GM12878 (cell line): ENCODE data around the gene NEO1.

Source experiments
- SREBF1 ChIP-seq: IDR thresholded peaks from 2 replicates; pipeline ENCODE4 v1.6.1; 2012; ENCODE audit warnings: mild to moderate bottlenecking, low read length
- SUPT20H ChIP-seq: IDR thresholded peaks from 2 replicates; pipeline ENCODE4 v1.6.1; 2011; ENCODE audit warnings: low read depth, mild to moderate bottlenecking, low read length, moderate library complexity, borderline replicate concordance; ENCODE audit not compliant: control insufficient read depth
- TF ChIP-seq, protein P1 (sequence below): fragments of 450-650 bp; IDR thresholded peaks from 2 replicates; pipeline ENCODE4 v1.6.1; 2014; ENCODE audit warnings: mild to moderate bottlenecking
- TF ChIP-seq, protein P2 (sequence below), 3 experiments: IDR thresholded peaks in 2 of 3; conservative IDR thresholded peaks in 1 of 3; 2 replicates each; pipeline ENCODE4 v1.5.1; 2011; ENCODE audit warnings: low read depth in 3 of 3, low read length in 3 of 3, mild to moderate bottlenecking in 3 of 3, control low read depth in 2 of 3, moderate library complexity in 2 of 3, inconsistent platforms in 1 of 3, mixed read lengths in 1 of 3; ENCODE audit not compliant: control insufficient read depth in 2 of 3, insufficient read depth in 1 of 3; ENCODE audit errors: extremely low read depth in 1 of 3

DNA sequence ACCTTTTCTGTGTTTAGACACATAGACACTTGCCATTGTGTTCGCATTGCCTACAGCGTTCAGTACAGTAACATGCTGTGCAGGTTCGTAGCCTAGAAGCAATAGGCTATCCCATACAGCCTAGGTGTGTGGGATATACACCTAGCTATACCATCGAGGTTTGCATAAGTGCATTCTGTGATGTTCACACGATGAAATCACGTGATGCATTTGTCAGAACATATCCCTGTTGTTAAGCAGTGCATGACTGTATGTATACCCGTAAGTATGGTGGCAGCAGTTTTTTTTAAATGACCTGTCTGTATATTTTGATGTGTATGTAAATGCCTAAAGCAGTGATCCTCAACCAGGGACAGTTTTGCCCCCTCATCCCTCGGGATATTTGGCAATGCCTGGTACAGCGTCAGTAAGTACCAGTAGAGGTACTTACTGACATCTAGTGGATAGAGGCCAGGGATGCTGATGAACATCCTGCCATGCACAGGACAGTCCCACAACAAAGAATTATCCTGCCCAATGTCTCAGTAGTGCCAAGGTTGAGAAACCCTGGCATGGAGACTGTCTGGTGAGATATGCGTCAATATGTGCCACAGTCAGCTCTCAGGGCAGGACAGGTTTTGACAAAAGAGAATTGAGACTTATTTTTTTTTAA is 187.4 kb downstream of the NEO1 start:
- TF ChIP-seq SUPT20H (no peak), SREBF1 (no peak)
- TF ChIP-seq, protein P1, sequence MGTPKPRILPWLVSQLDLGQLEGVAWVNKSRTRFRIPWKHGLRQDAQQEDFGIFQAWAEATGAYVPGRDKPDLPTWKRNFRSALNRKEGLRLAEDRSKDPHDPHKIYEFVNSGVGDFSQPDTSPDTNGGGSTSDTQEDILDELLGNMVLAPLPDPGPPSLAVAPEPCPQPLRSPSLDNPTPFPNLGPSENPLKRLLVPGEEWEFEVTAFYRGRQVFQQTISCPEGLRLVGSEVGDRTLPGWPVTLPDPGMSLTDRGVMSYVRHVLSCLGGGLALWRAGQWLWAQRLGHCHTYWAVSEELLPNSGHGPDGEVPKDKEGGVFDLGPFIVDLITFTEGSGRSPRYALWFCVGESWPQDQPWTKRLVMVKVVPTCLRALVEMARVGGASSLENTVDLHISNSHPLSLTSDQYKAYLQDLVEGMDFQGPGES = no peak
- TF ChIP-seq, protein P2, sequence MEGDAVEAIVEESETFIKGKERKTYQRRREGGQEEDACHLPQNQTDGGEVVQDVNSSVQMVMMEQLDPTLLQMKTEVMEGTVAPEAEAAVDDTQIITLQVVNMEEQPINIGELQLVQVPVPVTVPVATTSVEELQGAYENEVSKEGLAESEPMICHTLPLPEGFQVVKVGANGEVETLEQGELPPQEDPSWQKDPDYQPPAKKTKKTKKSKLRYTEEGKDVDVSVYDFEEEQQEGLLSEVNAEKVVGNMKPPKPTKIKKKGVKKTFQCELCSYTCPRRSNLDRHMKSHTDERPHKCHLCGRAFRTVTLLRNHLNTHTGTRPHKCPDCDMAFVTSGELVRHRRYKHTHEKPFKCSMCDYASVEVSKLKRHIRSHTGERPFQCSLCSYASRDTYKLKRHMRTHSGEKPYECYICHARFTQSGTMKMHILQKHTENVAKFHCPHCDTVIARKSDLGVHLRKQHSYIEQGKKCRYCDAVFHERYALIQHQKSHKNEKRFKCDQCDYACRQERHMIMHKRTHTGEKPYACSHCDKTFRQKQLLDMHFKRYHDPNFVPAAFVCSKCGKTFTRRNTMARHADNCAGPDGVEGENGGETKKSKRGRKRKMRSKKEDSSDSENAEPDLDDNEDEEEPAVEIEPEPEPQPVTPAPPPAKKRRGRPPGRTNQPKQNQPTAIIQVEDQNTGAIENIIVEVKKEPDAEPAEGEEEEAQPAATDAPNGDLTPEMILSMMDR (IDR thresholded peaks at IDR 0.05 in 2 of 3, conservative IDR thresholded peaks at IDR 0.05 in 1 of 3; ENCODE audit: control insufficient read depth in 2 of 3, extremely low read depth in 1 of 3, insufficient read depth in 1 of 3, low read depth in 3 of 3, low read length in 3 of 3) = peak in 2 of 3 experiments; percentile 19 to 36; a peak in 3 of 6 replicates
